ENCODE measurements around the gene MYOG. TPM values are rescaled to one million over a fixed set of nuclear protein-coding genes. Genes with fewer than 3 reads are reported as not detected.

The MYOG gene
- polyA plus RNA-seq, 1 donor (not counting 4 experiments of a cell fraction or from before 2014, with no cell fraction given): not detected

- H3K36me3 ChIP-seq (ENCODE audit: control insufficient read depth in 2 of 2, extremely low read depth in 1 of 2, insufficient read depth in 2 of 2, low read length in 2 of 2): no peaks in the 10 kb centered on the region
- no peaks in the 10 kb centered on the region for H3K9me1 ChIP-seq (ENCODE audit: control insufficient read depth, extremely low read depth, insufficient read depth, low read length)
- H3K4me1 ChIP-seq (ENCODE audit: control insufficient read depth, extremely low read depth, insufficient read depth, low read length): peaks cover 4% of the 10 kb centered on the region
- H3K27me3 ChIP-seq (ENCODE audit: control insufficient read depth, extremely low read depth, insufficient read depth, low read length): peaks cover 4% of the 10 kb centered on the region
- DNase-seq (ENCODE audit: low read depth, low spot score) (no peak), FAIRE-seq (no peak)
- H4K20me1 ChIP-seq (ENCODE audit: control insufficient read depth, extremely low read depth, insufficient read depth, low read length): no peaks in the 10 kb centered on the region
- H3K4me3 ChIP-seq (ENCODE audit: control insufficient read depth in 2 of 3, extremely low read depth in 1 of 3, insufficient read depth in 2 of 3, low read depth in 1 of 3, low read length in 3 of 3): no peak overlapping the region
- H3K79me2 ChIP-seq (ENCODE audit: control insufficient read depth, insufficient read depth, low read length): no peaks in the 10 kb centered on the region
- dilution Hi-C loops (cut with MboI; ENCODE audit: extremely low pct_ligation_motif_present, low sequenced_read_pairs): no loop called here
- H3K27ac ChIP-seq (ENCODE audit: control insufficient read depth, insufficient read depth, low read length): no peak overlapping the region
- no peak overlapping the region for H2AFZ ChIP-seq (ENCODE audit: control insufficient read depth, low read length)
- H3K9ac ChIP-seq (ENCODE audit: control insufficient read depth, extremely low read depth, insufficient read depth, low read length): no peak overlapping the region
- TF ChIP-seq CTCF (optimal IDR thresholded peaks at IDR 0.05 in 1 of 3, IDR thresholded peaks at IDR 0.05 in 1 of 3, conservative IDR thresholded peaks at IDR 0.05 in 1 of 3; ENCODE audit: extremely low read depth in 1 of 3, insufficient read depth in 2 of 3, low read length in 3 of 3): no peak
- no peak for TF ChIP-seq EZH2 (IDR thresholded peaks at IDR 0.05; ENCODE audit: low read length)
- H3K9me3 ChIP-seq (ENCODE audit: control insufficient read depth, low read depth, low read length): no peaks in the 10 kb centered on the region
- H3K4me2 ChIP-seq (ENCODE audit: control insufficient read depth, extremely low read depth, insufficient read depth, low read depth, low read length): no peak overlapping the region
Observed at GRCh38 chr1:203098914-203099520, 13.2 kb upstream of the MYOG start.

GRCh38 chr1:203098445-203098844 lies 12.6 kb upstream of the MYOG start:
- TF ChIP-seq CTCF (optimal IDR thresholded peaks at IDR 0.05 in 1 of 3, IDR thresholded peaks at IDR 0.05 in 1 of 3, conservative IDR thresholded peaks at IDR 0.05 in 1 of 3; ENCODE audit: extremely low read depth in 1 of 3, insufficient read depth in 2 of 3, low read length in 3 of 3): no peak
- TF ChIP-seq EZH2 (IDR thresholded peaks at IDR 0.05; ENCODE audit: low read length): no peak
- dilution Hi-C loops (cut with MboI; ENCODE audit: extremely low pct_ligation_motif_present, low sequenced_read_pairs): no loop called here
- no peak overlapping the region for H3K4me2 ChIP-seq (ENCODE audit: control insufficient read depth, extremely low read depth, insufficient read depth, low read depth, low read length)

More at GRCh38 chr1:203098445-203098844, 12.6 kb upstream of the MYOG start:
- Histone ChIP-seq H3K27ac (ENCODE audit: control insufficient read depth, insufficient read depth, low read length) (no peak overlapping the region), H3K36me3 (ENCODE audit: control insufficient read depth in 2 of 2, extremely low read depth in 1 of 2, insufficient read depth in 2 of 2, low read length in 2 of 2) (no peaks in the 10 kb centered on the region), H3K9ac (ENCODE audit: control insufficient read depth, extremely low read depth, insufficient read depth, low read length) (no peak overlapping the region), H3K79me2 (ENCODE audit: control insufficient read depth, insufficient read depth, low read length) (no peaks in the 10 kb centered on the region), H4K20me1 (ENCODE audit: control insufficient read depth, extremely low read depth, insufficient read depth, low read length) (no peaks in the 10 kb centered on the region), H3K4me1 (ENCODE audit: control insufficient read depth, extremely low read depth, insufficient read depth, low read length) (peaks cover 10% of the 10 kb centered on the region), H3K4me3 (ENCODE audit: control insufficient read depth in 2 of 3, extremely low read depth in 1 of 3, insufficient read depth in 2 of 3, low read depth in 1 of 3, low read length in 3 of 3) (no peak overlapping the region), H3K9me1 (ENCODE audit: control insufficient read depth, extremely low read depth, insufficient read depth, low read length) (no peaks in the 10 kb centered on the region), H2AFZ (ENCODE audit: control insufficient read depth, low read length) (no peak overlapping the region), H3K9me3 (ENCODE audit: control insufficient read depth, low read depth, low read length) (no peaks in the 10 kb centered on the region), H3K27me3 (ENCODE audit: control insufficient read depth, extremely low read depth, insufficient read depth, low read length) (peaks cover 4% of the 10 kb centered on the region)
- DNase-seq (ENCODE audit: low read depth, low spot score) (no peak), FAIRE-seq (no peak)
